ENCODE results near the gene RHBG. TPM values are rescaled to one million over a fixed set of nuclear protein-coding genes. Genes with fewer than 3 reads are reported as not detected.

Gene RHBG
- total RNA-seq, 1 experiment from 2014 or later, result 1.5 TPM

- Mint-ChIP-seq H3K9me3 (peaks cover 3 to 4% of the 10 kb centered on the region in 2 experiments; a peak in 4 of 5 replicates), H3K27ac (peak overlapping the region; percentile 33 to 86 (median 46); a peak in 4 of 7 replicates), H3K27me3 (ENCODE audit: low read depth) (peaks cover 16% of the 10 kb centered on the region), H3K4me1 (peaks cover 28 to 38% of the 10 kb centered on the region in 2 experiments), H3K36me3 (ENCODE audit: insufficient read depth in 1 of 3, low read depth in 3 of 3) (peaks cover 0 to 10% (median 0%) of the 10 kb centered on the region in 3 experiments; a peak in 5 of 7 replicates), H3K4me3 (0 out of 5 replicates have a peak overlapping the region, but pooled peaks of 1 of the 2 experiments have one; percentile 15)
- Histone ChIP-seq H4K5ac (ENCODE audit: insufficient read length, low read depth, low read length) (no peak overlapping the region), H2BK15ac (ENCODE audit: low read depth, low read length) (no peak overlapping the region), H3K27ac (ENCODE audit: insufficient read length, low read depth, low read length) (no peak overlapping the region), H3K9ac (ENCODE audit: extremely low read depth, insufficient read length, low read length) (no peak overlapping the region), H3K56ac (ENCODE audit: insufficient read length, low read depth, low read length) (no peak overlapping the region), H2AFZ (ENCODE audit: low read length) (no peak overlapping the region), H3K4me2 (ENCODE audit: insufficient read depth, insufficient read length, low read length) (no peak overlapping the region), H2AK5ac (ENCODE audit: insufficient read length, low read length) (no peak overlapping the region), H3K4ac (ENCODE audit: low read depth, low read length) (no peak overlapping the region), H2BK120ac (ENCODE audit: low read depth, low read length, poor library complexity, severe bottlenecking) (no peak overlapping the region), H2BK20ac (ENCODE audit: low read depth, low read length, poor library complexity, severe bottlenecking) (no peak overlapping the region), H3K9me3 (ENCODE audit: control insufficient read depth, low read depth, low read length) (no peaks in the 10 kb centered on the region), H3T11ph (ENCODE audit: low read length) (no peak overlapping the region), H2BK12ac (ENCODE audit: insufficient read length, low read depth, low read length) (no peak overlapping the region), H3K23ac (ENCODE audit: insufficient read length, low read depth, low read length) (no peak overlapping the region), H4K91ac (ENCODE audit: insufficient read length, low read depth, low read length) (no peak overlapping the region), H3K4me1 (ENCODE audit: insufficient read depth, low read length) (peaks cover 8% of the 10 kb centered on the region; the same call in 1 of the 2 replicates), H4K20me1 (ENCODE audit: control insufficient read depth, insufficient read depth, insufficient read length) (no peaks in the 10 kb centered on the region), H3K79me1 (ENCODE audit: insufficient read depth, low read depth, low read length, poor library complexity, severe bottlenecking) (no peaks in the 10 kb centered on the region), H3K18ac (ENCODE audit: insufficient read length, low read depth, low read length) (no peak overlapping the region), H3K23me2 (ENCODE audit: insufficient read length, low read depth, low read length, poor library complexity, severe bottlenecking) (no peaks in the 10 kb centered on the region), H2BK5ac (ENCODE audit: insufficient read length, low read length) (no peak overlapping the region), H4K8ac (replicated peaks; ENCODE audit: insufficient read length, low read depth, low read length) (no peak overlapping the region), H3K79me2 (ENCODE audit: insufficient read depth, low read length) (no peaks in the 10 kb centered on the region), H3K14ac (ENCODE audit: insufficient read depth, low read length) (no peak overlapping the region; the same call in 1 of the 2 replicates), H3K27me3 (ENCODE audit: insufficient read depth, low read length) (no peaks in the 10 kb centered on the region)
- no peak for DNase-seq
- WGBS (ENCODE audit: extremely low coverage, insufficient read length, low lambda C conversion rate), result no CpG with 5 or more reads among the region's 10 CpGs
- no peak for TF ChIP-seq CTCF (conservative IDR thresholded peaks at IDR 0.05)
Measured at GRCh38 chr1:156399355-156400125, 30.5 kb downstream of the RHBG start.
